Endothelial cell of umbilical vein (primary cell): ENCODE data around the gene ATG7. TPM values are rescaled to one million over a fixed set of nuclear protein-coding genes. Genes with fewer than 3 reads are reported as not detected.
A peak's percentile ranks its signal among the peaks of the same experiment; 100 is the strongest.

Experiments used
- BruUV-seq: library from RNA; stranded (reverse); fragments of 400-500 nt; replicated peaks from 2 replicates; lab custom pipeline; 2021; lab: Mats Ljungman, UMichigan
- CTCF ChIA-PET: fragments of 300-600, 350-600 bp; sonication (Branson Sonifier 250); formaldehyde crosslinking; loops from one replicate; lab custom pipeline; 2021; ENCODE audit warnings: antibody characterized with exemption, inconsistent platforms; lab: Charles Lee
- POLR2A ChIA-PET: fragments of 300-600, 350-600 bp; sonication (Branson Sonifier 250); formaldehyde crosslinking; loops from one replicate; lab custom pipeline; 2021; ENCODE audit warnings: antibody characterized with exemption, inconsistent platforms; lab: Charles Lee
- DNase-seq: peaks from one replicate; pipeline ENCODE4 v3.0.0-alpha.2; 2011; ENCODE audit warnings: low read depth, low spot score
- FAIRE-seq: peaks from 2 replicates; lab custom pipeline; 2011; peaks lifted over from hg19 to GRCh38; lab: Jason Lieb, UNC
- H2AFZ ChIP-seq: 2 replicates; pipeline ENCODE4 v1.6.0; 2012; ENCODE audit warnings: low read depth, low read length, control low read depth, inconsistent platforms
- H3K27ac ChIP-seq: 2 replicates; pipeline ENCODE4 v1.5.1; 2011; ENCODE audit warnings: low read depth, mild to moderate bottlenecking, control low read depth, low read length, moderate library complexity; ENCODE audit not compliant: insufficient read depth
- H3K27me3 ChIP-seq, 2 experiments: 2 replicates each; pipeline versions ENCODE4 v1.6.0 to v1.6.1; 2011; ENCODE audit warnings: low read length in 2 of 2, mixed read lengths in 1 of 2; ENCODE audit not compliant: control insufficient read depth in 2 of 2, insufficient read depth in 2 of 2
- H3K36me3 ChIP-seq, 2 experiments: 2 replicates in 1 of 2; 3 replicates in 1 of 2; pipeline ENCODE4 v1.5.1; 2011; ENCODE audit warnings: low read length in 2 of 2, mild to moderate bottlenecking in 1 of 2, moderate library complexity in 1 of 2; ENCODE audit not compliant: control insufficient read depth in 2 of 2, insufficient read depth in 2 of 2; ENCODE audit errors: extremely low read depth in 1 of 2
- H3K4me1 ChIP-seq: 3 replicates; pipeline ENCODE4 v1.5.1; 2011; ENCODE audit warnings: mild to moderate bottlenecking, low read length; ENCODE audit not compliant: control insufficient read depth, insufficient read depth; ENCODE audit errors: extremely low read depth
- H3K4me2 ChIP-seq: 2 replicates; pipeline ENCODE4 v1.6.1; 2011; ENCODE audit warnings: low read length, control low read depth, mixed read lengths; ENCODE audit not compliant: insufficient read depth
- H3K4me3 ChIP-seq, 3 experiments: fragments of 200-600 bp in 1 of 3; sonication (generic), shearing (Covaris generic) in 1 of 3; replicated peaks in 1 of 3; 2 replicates each; pipeline ENCODE4 v1.5.1; 2011 to 2016; ENCODE audit warnings: control low read depth in 3 of 3, low read length in 3 of 3, mild to moderate bottlenecking in 2 of 3, inconsistent platforms in 1 of 3, low read depth in 1 of 3, moderate library complexity in 1 of 3; ENCODE audit not compliant: insufficient read depth in 1 of 3
- H3K79me2 ChIP-seq: 2 replicates; pipeline ENCODE4 v1.6.0; 2012; ENCODE audit warnings: low read length, inconsistent platforms; ENCODE audit not compliant: control insufficient read depth, insufficient read depth
- H3K9ac ChIP-seq: replicated peaks from 2 replicates; pipeline ENCODE3; 2011; ENCODE audit warnings: low read length, control low read depth; ENCODE audit not compliant: insufficient read depth; ENCODE audit errors: extremely low read depth
- H3K9me1 ChIP-seq: replicated peaks from 3 replicates; pipeline ENCODE4 v1.6.0; 2011; ENCODE audit warnings: mild to moderate bottlenecking, low read length; ENCODE audit not compliant: control insufficient read depth, insufficient read depth; ENCODE audit errors: extremely low read depth
- H3K9me3 ChIP-seq: replicated peaks from 2 replicates; pipeline ENCODE4 v1.5.1; 2012; ENCODE audit warnings: low read length, inconsistent platforms; ENCODE audit not compliant: control insufficient read depth, insufficient read depth
- H4K20me1 ChIP-seq: replicated peaks from 2 replicates; pipeline ENCODE3; 2011; ENCODE audit warnings: mild to moderate bottlenecking, low read length; ENCODE audit not compliant: control insufficient read depth, insufficient read depth; ENCODE audit errors: extremely low read depth
- CTCF ChIP-seq, 2 donors: IDR thresholded peaks; 1 replicate in 1 of 2; 2 replicates in 1 of 2; pipeline ENCODE4 v1.5.1; 2011; ENCODE audit warnings: low read length in 2 of 2, mild to moderate bottlenecking in 2 of 2, moderate library complexity in 2 of 2, control low read depth in 1 of 2, inconsistent platforms in 1 of 2, low read depth in 1 of 2; ENCODE audit not compliant: insufficient read depth in 1 of 2; ENCODE audit errors: extremely low read depth in 1 of 2
- EZH2 ChIP-seq: IDR thresholded peaks from 2 replicates; pipeline ENCODE4 v1.6.1; 2012; ENCODE audit warnings: borderline replicate concordance, low read depth, mild to moderate bottlenecking, moderate library complexity, low read length, inconsistent platforms; ENCODE audit not compliant: severe bottlenecking
- FOS ChIP-seq: IDR thresholded peaks from 2 replicates; pipeline ENCODE4 v1.6.1; 2011; ENCODE audit warnings: mild to moderate bottlenecking, low read length, moderate library complexity, borderline replicate concordance; ENCODE audit not compliant: insufficient read depth
- GATA2 ChIP-seq: IDR thresholded peaks from 2 replicates; pipeline ENCODE4 v1.7.0; 2011; ENCODE audit warnings: low read depth, mild to moderate bottlenecking, moderate library complexity, mixed read lengths, low read length; ENCODE audit not compliant: insufficient read length, insufficient read depth
- JUN ChIP-seq: IDR thresholded peaks from 2 replicates; pipeline ENCODE4 v1.6.1; 2011; ENCODE audit warnings: borderline replicate concordance, low read depth; ENCODE audit not compliant: insufficient read length, insufficient read depth
- MYC ChIP-seq: IDR thresholded peaks from one replicate; pipeline ENCODE4 v1.6.1; 2011; ENCODE audit warnings: mild to moderate bottlenecking, low read depth, low read length
- POLR2A ChIP-seq: IDR thresholded peaks from 2 replicates; pipeline ENCODE4 v1.6.1; 2012; ENCODE audit warnings: low read depth, mild to moderate bottlenecking, control low read depth, low read length
- dilution Hi-C: fragments of 300-500 bp; cut with MboI; formaldehyde crosslinking; loops from one replicate; pipeline ENCODE4 v1.15.0; 2019; ENCODE audit warnings: low sequenced_read_pairs; ENCODE audit not compliant: extremely low pct_ligation_motif_present
- intact Hi-C: fragments of 100-400 bp; cut with micrococcal nuclease; formaldehyde crosslinking; loops from one replicate; pipeline ENCODE4 v1.10.0; 2022
- polyA plus RNA-seq, 4 experiments: library from polyadenylated mRNA; depleted of rRNA in 3 of 4; stranded (reverse) in 3 of 4; unstranded in 1 of 4; fragments of >200 nt; gene quantifications; 2 replicates each; pipeline versions ENCODE4 v1.2.1 to v1.2.3, GENCODE V29; 2011 to 2012; ENCODE audit warnings: missing spikeins in 1 of 4
- total RNA-seq: library from RNA; stranded (reverse); gene quantifications from 2 replicates; pipeline ENCODE4 v1.2.3, GENCODE V29; 2021

ATG7 gene
- total and polyA plus RNA-seq, 2 donors (not counting 3 experiments of a cell fraction or from before 2014, with no cell fraction given) = 30.8 to 48.3 TPM

DNA sequence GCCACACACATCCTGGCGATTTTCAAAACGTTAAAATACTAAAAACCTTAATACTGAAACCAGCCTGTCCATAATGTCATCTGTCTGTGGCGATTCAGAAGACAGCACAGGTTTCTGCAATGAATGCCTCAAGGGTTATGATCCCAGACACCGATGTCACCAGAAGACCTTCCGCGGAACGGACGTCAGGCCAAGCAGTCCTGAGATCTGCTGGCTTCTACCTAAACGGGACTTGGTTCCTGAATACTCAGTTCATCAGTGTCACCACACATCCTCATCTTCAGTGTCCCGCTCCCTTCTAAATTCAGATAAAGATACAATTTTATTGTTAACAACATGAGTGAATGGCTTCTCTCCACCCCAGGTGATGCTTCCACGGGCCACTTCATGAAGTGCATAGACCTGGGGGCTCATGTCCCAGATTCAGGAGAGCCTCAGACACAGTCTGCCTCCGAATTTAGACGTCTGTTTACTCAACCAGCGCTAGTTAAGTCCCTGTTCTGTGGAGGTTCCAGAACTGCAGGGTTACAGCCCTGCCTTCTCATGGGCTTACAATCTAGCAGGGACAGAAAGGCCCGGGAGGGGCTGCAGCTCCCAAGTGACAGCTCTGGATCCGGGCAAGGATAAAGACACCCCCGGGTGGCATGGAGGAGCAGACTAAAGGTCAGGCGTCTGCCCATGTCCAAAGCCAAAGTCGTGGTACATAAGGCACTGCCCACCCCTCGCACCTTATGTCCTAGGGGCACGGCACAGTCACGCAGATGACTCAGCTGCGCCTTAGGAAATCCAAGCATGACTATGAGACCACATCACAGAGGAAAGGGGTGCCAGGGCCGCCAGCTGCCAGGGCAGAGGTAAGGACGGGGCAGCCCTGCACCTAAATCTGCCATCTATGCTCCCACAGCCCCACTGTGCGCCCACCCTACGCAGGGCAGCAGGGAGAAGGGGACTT lies 295.6 kb downstream of the ATG7 start:
- intact Hi-C loops = loop anchor here (1.0 to 10.0 kb wide), 11 partner anchors 9 to 363 kb away; no protein-coding TSS in a partner anchor

More for the DNA sequence above, 295.6 kb downstream of the ATG7 start:
- H3K4me1 ChIP-seq = peaks cover 53% of the 10 kb centered on the region
- H3K36me3 ChIP-seq = peaks cover 14 to 25% of the 10 kb centered on the region in 2 experiments
- FAIRE-seq = peak; percentile 46
- H3K79me2 ChIP-seq = peaks cover 83% of the 10 kb centered on the region
- H3K27me3 ChIP-seq = no peaks in the 10 kb centered on the region
- dilution Hi-C loops = no loop called here
- peak overlapping the region; percentile 91 for H3K9ac ChIP-seq
- peak overlapping the region; percentile 38 for H3K4me2 ChIP-seq
- peak overlapping the region in 2 of 3 experiments; percentile 3 to 10 for H3K4me3 ChIP-seq
- peak; percentile 87 for DNase-seq
- H4K20me1 ChIP-seq = no peaks in the 10 kb centered on the region
- H3K27ac ChIP-seq = peak overlapping the region; percentile 97
- no peak overlapping the region for H2AFZ ChIP-seq
- no peaks in the 10 kb centered on the region for H3K9me1 ChIP-seq
- H3K9me3 ChIP-seq = no peaks in the 10 kb centered on the region
- ChIA-PET POLR2A (interaction anchor here (1.0 to 1.6 kb wide), 3 partner anchors 10 to 71 kb away, joined by 3 to 5 read pairs (median 3); no protein-coding TSS in a partner anchor), CTCF (interaction anchor here (0.6 to 4.4 kb wide), 14 partner anchors 10 to 193 kb away, joined by 3 to 21 read pairs (median 4); partner anchors contain the start of gene VGLL4)
- TF ChIP-seq CTCF (IDR thresholded peaks at IDR 0.05; ENCODE audit: extremely low read depth in 1 of 2, insufficient read depth in 1 of 2, low read depth in 1 of 2, low read length in 2 of 2) = no peak
- no peak for TF ChIP-seq GATA2
- no peak for TF ChIP-seq FOS
- TF ChIP-seq MYC = no peak
- peak; percentile 56 for TF ChIP-seq JUN
- no peak for TF ChIP-seq EZH2
- TF ChIP-seq POLR2A = no peak
- BruUV-seq = TSS peak; percentile 75
